GM12878 (cell line): ENCODE measurements around the gene EPHA8. TPM values are rescaled to one million over a fixed set of nuclear protein-coding genes. Genes with fewer than 3 reads are reported as not detected.

ENCODE experiments used
- ATAC-seq: fragments of 200-7000 bp; cut with Tn5 transposase; 3 replicates; pipeline ENCODE4 v1.9.1; 2020; ENCODE audit warnings: mild to moderate bottlenecking, moderate library complexity
- BruUV-seq: library from RNA; stranded (reverse); fragments of 400-500 nt; replicated peaks from 2 replicates; lab custom pipeline; 2021; lab: Mats Ljungman, UMichigan
- CTCF ChIA-PET: fragments of 300-600 bp; sonication (Branson Sonifier 250); formaldehyde crosslinking; extraction: SDS; loops from one replicate; lab custom pipeline; 2021; ENCODE audit warnings: inconsistent platforms; lab: Yijun Ruan, JAX
- POLR2A ChIA-PET: fragments of 350-600 bp; formaldehyde crosslinking; extraction: SDS; loops from one replicate; lab custom pipeline; 2021; ENCODE audit warnings: inconsistent platforms; lab: Charles Lee
- RAD21 ChIA-PET: fragments of 300-600 bp; sonication (Branson Sonifier 250); formaldehyde crosslinking; loops from one replicate; lab custom pipeline; 2023; ENCODE audit warnings: antibody characterized with exemption; ENCODE audit not compliant: unreplicated experiment; lab: Charles Lee
- SMC1A ChIA-PET: fragments of 300-600 bp; sonication (Branson Sonifier 250); formaldehyde crosslinking; loops from one replicate; lab custom pipeline; 2023; ENCODE audit not compliant: unreplicated experiment, uncharacterized antibody; lab: Charles Lee
- DNase-seq: peaks from one replicate; pipeline ENCODE4 v3.0.0-alpha.2; 2011; ENCODE audit warnings: low read depth, low spot score
- FAIRE-seq: peaks from 3 replicates; lab custom pipeline; 2011; peaks lifted over from hg19 to GRCh38; lab: Jason Lieb, UNC
- H2AFZ ChIP-seq: 2 replicates; pipeline ENCODE4 v1.6.0; 2011; ENCODE audit warnings: low read depth, low read length, control low read depth; ENCODE audit not compliant: control insufficient read depth
- H3K27ac ChIP-seq: 2 replicates; pipeline ENCODE4 v1.5.1; 2011; ENCODE audit warnings: control low read depth; ENCODE audit not compliant: control insufficient read depth, insufficient read depth
- H3K27me3 ChIP-seq, 2 experiments: replicated peaks in 1 of 2; 2 replicates each; pipeline versions ENCODE4 v1.6.0 to v1.6.1; 2011; ENCODE audit warnings: low read length in 1 of 2; ENCODE audit not compliant: control insufficient read depth in 2 of 2, insufficient read depth in 2 of 2
- H3K36me3 ChIP-seq, 2 experiments: 2 replicates each; pipeline ENCODE4 v1.5.1; 2011; ENCODE audit warnings: low read length in 1 of 2; ENCODE audit not compliant: control insufficient read depth in 2 of 2, insufficient read depth in 2 of 2
- H3K4me1 ChIP-seq: 2 replicates; pipeline ENCODE4 v1.6.1; 2011; ENCODE audit warnings: mild to moderate bottlenecking, low read length, moderate library complexity, mixed read lengths; ENCODE audit not compliant: control insufficient read depth, insufficient read depth
- H3K4me2 ChIP-seq: 2 replicates; pipeline ENCODE4 v1.6.0; 2011; ENCODE audit warnings: control low read depth; ENCODE audit not compliant: control insufficient read depth, insufficient read depth
- H3K4me3 ChIP-seq: fragments of 200-600 bp; sonication (generic); 2 replicates; pipeline ENCODE4 v1.5.1; 2016
- H3K79me2 ChIP-seq: 2 replicates; pipeline ENCODE4 v1.6.0; 2011; ENCODE audit warnings: low read length; ENCODE audit not compliant: control insufficient read depth, insufficient read depth
- H3K9ac ChIP-seq: 2 replicates; pipeline ENCODE4 v1.8.0; 2011; ENCODE audit warnings: low read length, control low read depth, mixed read lengths; ENCODE audit not compliant: control insufficient read depth, insufficient read depth
- H3K9me3 ChIP-seq: replicated peaks from 3 replicates; pipeline ENCODE4 v1.5.1; 2011; ENCODE audit warnings: mild to moderate bottlenecking, low read length; ENCODE audit not compliant: control insufficient read depth, insufficient read depth
- H4K20me1 ChIP-seq: 2 replicates; pipeline ENCODE4 v1.6.0; 2011; ENCODE audit not compliant: control insufficient read depth, insufficient read depth
- ATF7 ChIP-seq: fragments of 450-650 bp; IDR thresholded peaks from 2 replicates; pipeline ENCODE4 v1.6.1; 2016; ENCODE audit warnings: low read depth, mild to moderate bottlenecking
- CHD2 ChIP-seq: IDR thresholded peaks from 2 replicates; pipeline ENCODE4 v1.6.1; 2011; ENCODE audit warnings: low read depth, low read length, improper control_type of control experiment, borderline replicate concordance
- CHD4 ChIP-seq: fragments of 200-600 bp; sonication (generic); IDR thresholded peaks from 2 replicates; pipeline ENCODE4 v1.6.1; 2016; ENCODE audit warnings: mild to moderate bottlenecking
- ETV6 ChIP-seq, 2 experiments: fragments of 450-650 bp in 1 of 2; IDR thresholded peaks in 1 of 2; conservative IDR thresholded peaks in 1 of 2; 2 replicates each; pipeline ENCODE4 v1.6.1; 2014; ENCODE audit warnings: antibody characterized with exemption in 1 of 2, borderline replicate concordance in 1 of 2, low read depth in 1 of 2, mild to moderate bottlenecking in 1 of 2, moderate library complexity in 1 of 2
- MEF2B ChIP-seq: fragments of 450-650 bp; IDR thresholded peaks from 2 replicates; pipeline ENCODE4 v1.6.1; 2018; ENCODE audit warnings: mild to moderate bottlenecking, moderate library complexity; ENCODE audit not compliant: partially characterized antibody, poor library complexity, severe bottlenecking
- MTA3 ChIP-seq: IDR thresholded peaks from 2 replicates; pipeline ENCODE4 v1.6.1; 2012; ENCODE audit warnings: low read length, inconsistent platforms, borderline replicate concordance
- NFXL1 ChIP-seq: fragments of 450-650 bp; IDR thresholded peaks from 2 replicates; pipeline ENCODE4 v1.6.1; 2017; ENCODE audit warnings: antibody characterized with exemption, mild to moderate bottlenecking, borderline replicate concordance
- PAX8 ChIP-seq: fragments of 450-650 bp; IDR thresholded peaks from 2 replicates; pipeline ENCODE4 v1.6.1; 2017; ENCODE audit warnings: mild to moderate bottlenecking, moderate library complexity
- POU2F2 ChIP-seq: IDR thresholded peaks from 3 replicates; pipeline ENCODE4 v1.6.1; 2011; ENCODE audit warnings: low read depth, mild to moderate bottlenecking, low read length, borderline replicate concordance
- RAD51 ChIP-seq: fragments of 450-650 bp; IDR thresholded peaks from 2 replicates; pipeline ENCODE4 v1.6.1; 2016; ENCODE audit warnings: moderate library complexity, mild to moderate bottlenecking, inconsistent platforms
- SIX5 ChIP-seq: IDR thresholded peaks from 2 replicates; pipeline ENCODE4 v1.6.1; 2011; ENCODE audit warnings: mild to moderate bottlenecking, low read depth, low read length, moderate library complexity; ENCODE audit not compliant: severe bottlenecking
- SP1 ChIP-seq: IDR thresholded peaks from one replicate; pipeline ENCODE4 v1.6.1; 2011; ENCODE audit warnings: low read depth, low read length
- ZNF274 ChIP-seq: IDR thresholded peaks from one replicate; pipeline ENCODE4 v1.8.0; 2011; ENCODE audit not compliant: insufficient read length, insufficient read depth
- WGBS: methylation state at CpG from one replicate; pipeline ENCODE4 v1.1.6; 2016; ENCODE audit warnings: low lambda C conversion rate; ENCODE audit not compliant: insufficient replicate concordance, insufficient coverage; ENCODE audit errors: missing lambda C conversion rate; 5-methylcytosine and 5-hydroxymethylcytosine counted together
- in situ Hi-C: fragments of 300-500 bp; cut with MboI; formaldehyde crosslinking; loops from 9 replicates; pipeline ENCODE4 v1.14.3; 2018; ENCODE audit warnings: mixed read lengths
- intact Hi-C: fragments of 100-400 bp; cut with micrococcal nuclease; formaldehyde crosslinking; loops from one replicate; pipeline ENCODE4 v1.14.2; 2022; ENCODE audit not compliant: unreplicated experiment
- polyA plus RNA-seq, 11 experiments: library from polyadenylated mRNA; depleted of rRNA in 4 of 11; unstranded in 6 of 11; stranded (reverse) in 5 of 11; fragments of >200 nt; fragmentation: Nextera tagmentation in 4 of 11; fragmentation: Illumina TruSeq in 1 of 11; extraction: Ambion mirVana in 4 of 11; extraction: Trizol in 1 of 11; gene quantifications; 1 replicate in 1 of 11; 2 replicates in 10 of 11; pipeline versions ENCODE4 v1.2.1 to v1.2.3, GENCODE V29; 2011 to 2016; ENCODE audit warnings: inconsistent platforms in 2 of 11, missing spikeins in 2 of 11, low read depth in 1 of 11
- total RNA-seq, 4 experiments: library from RNA; depleted of rRNA in 3 of 4; stranded (reverse); fragments of >200 nt in 3 of 4; fragmentation: Illumina TruSeq in 1 of 4; extraction: Trizol in 1 of 4; gene quantifications; 2 replicates each; pipeline versions ENCODE4 v1.2.1 to v1.2.3, GENCODE V29; 2013 to 2021
- TF ChIP-seq, protein P1 (sequence below): fragments of 450-650 bp; IDR thresholded peaks from 2 replicates; pipeline ENCODE4 v1.6.1; 2017; ENCODE audit warnings: low read depth, mild to moderate bottlenecking, moderate library complexity
- TF ChIP-seq, protein P2 (sequence below): IDR thresholded peaks from 2 replicates; pipeline ENCODE4 v1.6.1; 2012; ENCODE audit warnings: improper control_type of control experiment, low read depth, low read length; ENCODE audit not compliant: insufficient replicate concordance
- TF ChIP-seq, protein P3 (sequence below): fragments of 450-650 bp; IDR thresholded peaks from 2 replicates; pipeline ENCODE4 v1.6.1; 2016; ENCODE audit warnings: mild to moderate bottlenecking

Gene EPHA8
- total and polyA plus RNA-seq, 10 of the 15 experiments (the other 5 are each of a cell fraction or from before 2014, with no cell fraction given), result not detected

DNA sequence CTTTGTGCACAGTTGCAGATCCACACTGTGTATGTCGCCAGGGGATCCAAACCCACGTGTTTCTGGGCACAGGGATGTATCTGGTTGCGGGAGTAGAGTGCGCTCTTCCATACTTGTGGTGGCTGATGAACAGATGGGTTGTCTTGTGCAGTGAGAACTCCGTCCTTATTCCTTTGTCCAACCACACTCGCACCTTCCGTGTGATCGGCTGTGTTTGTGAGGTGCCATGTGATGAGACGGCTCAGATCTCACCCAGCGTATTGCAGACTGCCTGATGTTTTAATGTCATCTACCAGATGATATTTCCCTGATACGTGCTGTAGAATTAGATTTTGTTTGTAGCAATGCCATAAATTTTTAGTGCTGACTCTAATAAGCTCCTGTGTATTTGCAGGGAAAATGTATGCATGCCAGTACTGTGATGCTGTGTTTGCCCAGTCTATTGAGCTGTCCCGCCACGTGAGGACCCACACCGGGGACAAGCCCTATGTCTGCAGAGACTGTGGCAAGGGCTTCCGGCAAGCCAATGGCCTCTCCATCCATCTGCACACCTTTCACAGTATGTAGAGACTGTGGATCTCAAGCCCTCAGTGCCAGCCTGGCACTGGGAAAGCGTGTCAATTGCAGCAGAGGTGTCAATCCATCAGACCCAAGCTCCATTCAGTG is 46.2 kb upstream of the EPHA8 start:
- peaks cover 21% of the 10 kb centered on the region in 2 experiments; a peak in 3 of 4 replicates for H3K36me3 ChIP-seq
- in situ Hi-C loops (no loop called here), intact Hi-C loops (no loop called here)
- no peak overlapping the region for H3K4me3 ChIP-seq
- ChIA-PET CTCF (no interaction called here), SMC1A (no interaction called here), POLR2A (no interaction called here), RAD21 (no interaction called here)
- no peaks in the 10 kb centered on the region for H3K4me1 ChIP-seq
- H3K4me2 ChIP-seq, result no peak overlapping the region
- 97% methylated on average over 16 of the region's 16 CpGs for WGBS
- no peak for FAIRE-seq
- no peak for DNase-seq
- H3K27ac ChIP-seq, result no peak overlapping the region
- no peak overlapping the region for H2AFZ ChIP-seq
- H3K27me3 ChIP-seq, result no peaks in the 10 kb centered on the region
- no TSS peak for BruUV-seq
- H3K9me3 ChIP-seq, result no peaks in the 10 kb centered on the region
- no peak for ATAC-seq
- H3K9ac ChIP-seq, result no peak overlapping the region
- no peaks in the 10 kb centered on the region for H4K20me1 ChIP-seq
- H3K79me2 ChIP-seq, result no peaks in the 10 kb centered on the region
- TF ChIP-seq ATF7 (no peak), MEF2B (no peak), ZNF274 (no peak), RAD51 (no peak), PAX8 (no peak), NFXL1 (no peak), MTA3 (no peak), CHD2 (no peak), CHD4 (no peak), SP1 (no peak), ETV6 (conservative IDR thresholded peaks at IDR 0.05 in 1 of 2, IDR thresholded peaks at IDR 0.05 in 1 of 2; ENCODE audit: borderline replicate concordance in 1 of 2, low read depth in 1 of 2) (no peak), SIX5 (no peak), POU2F2 (no peak)
- TF ChIP-seq, protein P1, sequence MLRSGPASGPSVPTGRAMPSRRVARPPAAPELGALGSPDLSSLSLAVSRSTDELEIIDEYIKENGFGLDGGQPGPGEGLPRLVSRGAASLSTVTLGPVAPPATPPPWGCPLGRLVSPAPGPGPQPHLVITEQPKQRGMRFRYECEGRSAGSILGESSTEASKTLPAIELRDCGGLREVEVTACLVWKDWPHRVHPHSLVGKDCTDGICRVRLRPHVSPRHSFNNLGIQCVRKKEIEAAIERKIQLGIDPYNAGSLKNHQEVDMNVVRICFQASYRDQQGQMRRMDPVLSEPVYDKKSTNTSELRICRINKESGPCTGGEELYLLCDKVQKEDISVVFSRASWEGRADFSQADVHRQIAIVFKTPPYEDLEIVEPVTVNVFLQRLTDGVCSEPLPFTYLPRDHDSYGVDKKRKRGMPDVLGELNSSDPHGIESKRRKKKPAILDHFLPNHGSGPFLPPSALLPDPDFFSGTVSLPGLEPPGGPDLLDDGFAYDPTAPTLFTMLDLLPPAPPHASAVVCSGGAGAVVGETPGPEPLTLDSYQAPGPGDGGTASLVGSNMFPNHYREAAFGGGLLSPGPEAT, result no peak
- TF ChIP-seq, protein P2, sequence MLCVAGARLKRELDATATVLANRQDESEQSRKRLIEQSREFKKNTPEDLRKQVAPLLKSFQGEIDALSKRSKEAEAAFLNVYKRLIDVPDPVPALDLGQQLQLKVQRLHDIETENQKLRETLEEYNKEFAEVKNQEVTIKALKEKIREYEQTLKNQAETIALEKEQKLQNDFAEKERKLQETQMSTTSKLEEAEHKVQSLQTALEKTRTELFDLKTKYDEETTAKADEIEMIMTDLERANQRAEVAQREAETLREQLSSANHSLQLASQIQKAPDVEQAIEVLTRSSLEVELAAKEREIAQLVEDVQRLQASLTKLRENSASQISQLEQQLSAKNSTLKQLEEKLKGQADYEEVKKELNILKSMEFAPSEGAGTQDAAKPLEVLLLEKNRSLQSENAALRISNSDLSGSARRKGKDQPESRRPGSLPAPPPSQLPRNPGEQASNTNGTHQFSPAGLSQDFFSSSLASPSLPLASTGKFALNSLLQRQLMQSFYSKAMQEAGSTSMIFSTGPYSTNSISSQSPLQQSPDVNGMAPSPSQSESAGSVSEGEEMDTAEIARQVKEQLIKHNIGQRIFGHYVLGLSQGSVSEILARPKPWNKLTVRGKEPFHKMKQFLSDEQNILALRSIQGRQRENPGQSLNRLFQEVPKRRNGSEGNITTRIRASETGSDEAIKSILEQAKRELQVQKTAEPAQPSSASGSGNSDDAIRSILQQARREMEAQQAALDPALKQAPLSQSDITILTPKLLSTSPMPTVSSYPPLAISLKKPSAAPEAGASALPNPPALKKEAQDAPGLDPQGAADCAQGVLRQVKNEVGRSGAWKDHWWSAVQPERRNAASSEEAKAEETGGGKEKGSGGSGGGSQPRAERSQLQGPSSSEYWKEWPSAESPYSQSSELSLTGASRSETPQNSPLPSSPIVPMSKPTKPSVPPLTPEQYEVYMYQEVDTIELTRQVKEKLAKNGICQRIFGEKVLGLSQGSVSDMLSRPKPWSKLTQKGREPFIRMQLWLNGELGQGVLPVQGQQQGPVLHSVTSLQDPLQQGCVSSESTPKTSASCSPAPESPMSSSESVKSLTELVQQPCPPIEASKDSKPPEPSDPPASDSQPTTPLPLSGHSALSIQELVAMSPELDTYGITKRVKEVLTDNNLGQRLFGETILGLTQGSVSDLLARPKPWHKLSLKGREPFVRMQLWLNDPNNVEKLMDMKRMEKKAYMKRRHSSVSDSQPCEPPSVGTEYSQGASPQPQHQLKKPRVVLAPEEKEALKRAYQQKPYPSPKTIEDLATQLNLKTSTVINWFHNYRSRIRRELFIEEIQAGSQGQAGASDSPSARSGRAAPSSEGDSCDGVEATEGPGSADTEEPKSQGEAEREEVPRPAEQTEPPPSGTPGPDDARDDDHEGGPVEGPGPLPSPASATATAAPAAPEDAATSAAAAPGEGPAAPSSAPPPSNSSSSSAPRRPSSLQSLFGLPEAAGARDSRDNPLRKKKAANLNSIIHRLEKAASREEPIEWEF, result no peak
- TF ChIP-seq, protein P3, sequence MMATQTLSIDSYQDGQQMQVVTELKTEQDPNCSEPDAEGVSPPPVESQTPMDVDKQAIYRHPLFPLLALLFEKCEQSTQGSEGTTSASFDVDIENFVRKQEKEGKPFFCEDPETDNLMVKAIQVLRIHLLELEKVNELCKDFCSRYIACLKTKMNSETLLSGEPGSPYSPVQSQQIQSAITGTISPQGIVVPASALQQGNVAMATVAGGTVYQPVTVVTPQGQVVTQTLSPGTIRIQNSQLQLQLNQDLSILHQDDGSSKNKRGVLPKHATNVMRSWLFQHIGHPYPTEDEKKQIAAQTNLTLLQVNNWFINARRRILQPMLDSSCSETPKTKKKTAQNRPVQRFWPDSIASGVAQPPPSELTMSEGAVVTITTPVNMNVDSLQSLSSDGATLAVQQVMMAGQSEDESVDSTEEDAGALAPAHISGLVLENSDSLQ, result no peak
